Measurements from ENCODE around the gene PTPRM.

The PTPRM gene

GRCh38 chr18:7857562-7857961, 290.4 kb downstream of the PTPRM start:
- no peak for TF ChIP-seq POLR2A (IDR thresholded peaks at IDR 0.05; ENCODE audit: extremely low read depth, insufficient read length)
- TF ChIP-seq MAX (IDR thresholded peaks at IDR 0.05; ENCODE audit: low read depth, low read length), result no peak
- TF ChIP-seq CTCF (IDR thresholded peaks at IDR 0.05; ENCODE audit: low read depth, low read length), result no peak
- no peak for TF ChIP-seq MYC (IDR thresholded peaks at IDR 0.05; ENCODE audit: low read depth, low read length)
- no peak for DNase-seq (ENCODE audit: low read depth)
- no peak overlapping the region for H3K4me3 ChIP-seq (ENCODE audit: low read depth, low read length)

- no peak overlapping the region for H3K4me3 ChIP-seq (ENCODE audit: low read depth, low read length)
- no peak for TF ChIP-seq CTCF (IDR thresholded peaks at IDR 0.05; ENCODE audit: low read depth, low read length)
- no peak for TF ChIP-seq POLR2A (IDR thresholded peaks at IDR 0.05; ENCODE audit: extremely low read depth, insufficient read length)
- no peak for TF ChIP-seq MYC (IDR thresholded peaks at IDR 0.05; ENCODE audit: low read depth, low read length)
- TF ChIP-seq MAX (IDR thresholded peaks at IDR 0.05; ENCODE audit: low read depth, low read length), result no peak
- no peak for DNase-seq (ENCODE audit: low read depth)
Observed at GRCh38 chr18:7859122-7859521, 292.0 kb downstream of the PTPRM start.

- H3K4me3 ChIP-seq (ENCODE audit: low read depth, low read length), result no peak overlapping the region
- DNase-seq (ENCODE audit: low read depth), result no peak
- no peak for TF ChIP-seq MYC (IDR thresholded peaks at IDR 0.05; ENCODE audit: low read depth, low read length)
- no peak for TF ChIP-seq MAX (IDR thresholded peaks at IDR 0.05; ENCODE audit: low read depth, low read length)
- TF ChIP-seq POLR2A (IDR thresholded peaks at IDR 0.05; ENCODE audit: extremely low read depth, insufficient read length), result no peak
- TF ChIP-seq CTCF (IDR thresholded peaks at IDR 0.05; ENCODE audit: low read depth, low read length), result no peak
Observed at GRCh38 chr18:7870266-7870665, 303.1 kb downstream of the PTPRM start.

GRCh38 chr18:7870855-7871254, 303.7 kb downstream of the PTPRM start:
- no peak for TF ChIP-seq MYC (IDR thresholded peaks at IDR 0.05; ENCODE audit: low read depth, low read length)
- TF ChIP-seq CTCF (IDR thresholded peaks at IDR 0.05; ENCODE audit: low read depth, low read length), result no peak
- no peak for TF ChIP-seq MAX (IDR thresholded peaks at IDR 0.05; ENCODE audit: low read depth, low read length)
- TF ChIP-seq POLR2A (IDR thresholded peaks at IDR 0.05; ENCODE audit: extremely low read depth, insufficient read length), result no peak
- no peak overlapping the region for H3K4me3 ChIP-seq (ENCODE audit: low read depth, low read length)
- DNase-seq (ENCODE audit: low read depth), result no peak

GRCh38 chr18:7871560-7872456, 304.7 kb downstream of the PTPRM start:
- DNase-seq (ENCODE audit: low read depth), result no peak
- H3K4me3 ChIP-seq (ENCODE audit: low read depth, low read length), result no peak overlapping the region
- TF ChIP-seq POLR2A (IDR thresholded peaks at IDR 0.05; ENCODE audit: extremely low read depth, insufficient read length), result no peak
- no peak for TF ChIP-seq MYC (IDR thresholded peaks at IDR 0.05; ENCODE audit: low read depth, low read length)
- no peak for TF ChIP-seq MAX (IDR thresholded peaks at IDR 0.05; ENCODE audit: low read depth, low read length)
- no peak for TF ChIP-seq CTCF (IDR thresholded peaks at IDR 0.05; ENCODE audit: low read depth, low read length)
